Measurements from ENCODE around the gene BNIP3.

GRCh38 chr10:131972474-131973071 is 9.2 kb downstream of the BNIP3 start:
- TF ChIP-seq CTCF (IDR thresholded peaks at IDR 0.05; ENCODE audit: borderline replicate concordance, extremely low read depth, low read length, poor library complexity, severe bottlenecking) (no peak), EZH2 (IDR thresholded peaks at IDR 0.05; ENCODE audit: borderline replicate concordance, low read depth, low read length, severe bottlenecking) (no peak)
